ENCODE measurements around the gene S100B. TPM values are rescaled to one million over a fixed set of nuclear protein-coding genes. Genes with fewer than 3 reads are reported as not detected.
"Not testable (repeated sequence)": the region's sequence is repeated elsewhere in the genome, so short reads cannot be mapped to it uniquely, and the experiment has no call there.

Gene S100B
- total RNA-seq, 1 donor from 2014 or later, result 2.8 TPM

GRCh38 chr21:46594276-46594675 is 10.6 kb downstream of the S100B start:
- TF ChIP-seq, protein P1, sequence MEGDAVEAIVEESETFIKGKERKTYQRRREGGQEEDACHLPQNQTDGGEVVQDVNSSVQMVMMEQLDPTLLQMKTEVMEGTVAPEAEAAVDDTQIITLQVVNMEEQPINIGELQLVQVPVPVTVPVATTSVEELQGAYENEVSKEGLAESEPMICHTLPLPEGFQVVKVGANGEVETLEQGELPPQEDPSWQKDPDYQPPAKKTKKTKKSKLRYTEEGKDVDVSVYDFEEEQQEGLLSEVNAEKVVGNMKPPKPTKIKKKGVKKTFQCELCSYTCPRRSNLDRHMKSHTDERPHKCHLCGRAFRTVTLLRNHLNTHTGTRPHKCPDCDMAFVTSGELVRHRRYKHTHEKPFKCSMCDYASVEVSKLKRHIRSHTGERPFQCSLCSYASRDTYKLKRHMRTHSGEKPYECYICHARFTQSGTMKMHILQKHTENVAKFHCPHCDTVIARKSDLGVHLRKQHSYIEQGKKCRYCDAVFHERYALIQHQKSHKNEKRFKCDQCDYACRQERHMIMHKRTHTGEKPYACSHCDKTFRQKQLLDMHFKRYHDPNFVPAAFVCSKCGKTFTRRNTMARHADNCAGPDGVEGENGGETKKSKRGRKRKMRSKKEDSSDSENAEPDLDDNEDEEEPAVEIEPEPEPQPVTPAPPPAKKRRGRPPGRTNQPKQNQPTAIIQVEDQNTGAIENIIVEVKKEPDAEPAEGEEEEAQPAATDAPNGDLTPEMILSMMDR (IDR thresholded peaks at IDR 0.05; ENCODE audit: borderline replicate concordance), result no peak
- Histone ChIP-seq H3K4me1 (peaks cover 10% of the 10 kb centered on the region), H3K9me3 (replicated peaks) (peaks cover 57% of the 10 kb centered on the region), H3K27me3 (ENCODE audit: low read depth) (no peaks in the 10 kb centered on the region), H3K4me3 (no peak overlapping the region), H3K27ac (replicated peaks) (no peak overlapping the region), H3K36me3 (no peaks in the 10 kb centered on the region)
- no peak for DNase-seq
- intact Hi-C loops (cut with micrococcal nuclease), result no loop called here

DNA sequence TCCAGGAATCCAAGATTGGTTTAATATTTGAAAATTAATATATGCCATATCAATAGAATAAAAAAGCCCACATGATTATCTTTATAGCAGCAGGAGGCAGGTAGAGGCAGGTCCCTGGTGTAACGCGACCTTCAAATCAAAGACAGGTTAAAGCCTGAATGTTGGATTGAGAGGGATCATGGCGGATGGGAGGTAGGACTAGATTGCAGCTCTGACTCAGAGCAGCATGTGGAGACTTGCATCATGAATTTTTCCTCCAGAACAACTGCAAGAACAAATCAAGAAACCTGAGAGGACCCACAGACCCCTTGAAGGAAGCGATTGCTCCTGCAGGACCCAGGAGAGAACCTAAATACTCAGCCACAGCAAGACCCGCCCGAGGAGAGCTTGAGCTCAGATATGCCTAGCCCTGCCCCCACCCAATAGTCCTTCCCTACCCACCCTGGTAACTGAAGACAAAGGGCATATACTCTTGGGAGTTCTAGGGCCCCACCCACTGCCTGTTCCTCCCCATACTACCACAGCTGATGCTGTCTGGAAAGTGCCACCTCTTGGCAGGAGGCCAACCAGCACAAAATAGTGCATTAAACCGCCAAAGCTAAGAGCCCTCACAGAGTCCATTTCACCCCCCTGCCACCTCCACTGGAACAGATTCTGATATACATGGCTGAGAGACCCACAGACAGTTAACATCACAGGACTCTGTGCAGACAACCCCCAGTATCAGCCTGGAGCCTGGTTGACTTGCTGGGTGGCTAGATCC is 19.5 kb downstream of the S100B start:
- Histone ChIP-seq H3K4me1 (no peaks in the 10 kb centered on the region), H3K27ac (replicated peaks) (no peak overlapping the region), H3K27me3 (ENCODE audit: low read depth) (no peaks in the 10 kb centered on the region), H3K36me3 (peaks cover 35% of the 10 kb centered on the region), H3K4me3 (no peak overlapping the region), H3K9me3 (replicated peaks) (peaks cover 86% of the 10 kb centered on the region)
- TF ChIP-seq, protein P1 (IDR thresholded peaks at IDR 0.05; ENCODE audit: borderline replicate concordance), result no peak
- DNase-seq, result no peak
- intact Hi-C loops (cut with micrococcal nuclease), result no loop called here

GRCh38 chr21:46581780-46582307 is 23.0 kb downstream of the S100B start:
- TF ChIP-seq, protein P1 (IDR thresholded peaks at IDR 0.05; ENCODE audit: borderline replicate concordance), result no peak
- peaks cover 92% of the 10 kb centered on the region for H3K9me3 ChIP-seq (replicated peaks)
- no peaks in the 10 kb centered on the region for H3K27me3 ChIP-seq (ENCODE audit: low read depth)
- no peak overlapping the region for H3K27ac ChIP-seq (replicated peaks)
- H3K4me1 ChIP-seq, result no peaks in the 10 kb centered on the region
- H3K36me3 ChIP-seq, result peaks cover 53% of the 10 kb centered on the region
- H3K4me3 ChIP-seq, result no peak overlapping the region
- intact Hi-C loops (cut with micrococcal nuclease), result no loop called here
- DNase-seq, result no peak

GRCh38 chr21:46579394-46579793 is 25.5 kb downstream of the S100B start:
- Histone ChIP-seq H3K36me3 (peaks cover 53% of the 10 kb centered on the region), H3K9me3 (replicated peaks) (peaks cover 74% of the 10 kb centered on the region)
- H3K4me1 ChIP-seq; intact Hi-C loops (cut with micrococcal nuclease); H3K4me3 ChIP-seq; DNase-seq; H3K27me3 ChIP-seq (ENCODE audit: low read depth); H3K27ac ChIP-seq (replicated peaks): not testable (repeated sequence)

DNA sequence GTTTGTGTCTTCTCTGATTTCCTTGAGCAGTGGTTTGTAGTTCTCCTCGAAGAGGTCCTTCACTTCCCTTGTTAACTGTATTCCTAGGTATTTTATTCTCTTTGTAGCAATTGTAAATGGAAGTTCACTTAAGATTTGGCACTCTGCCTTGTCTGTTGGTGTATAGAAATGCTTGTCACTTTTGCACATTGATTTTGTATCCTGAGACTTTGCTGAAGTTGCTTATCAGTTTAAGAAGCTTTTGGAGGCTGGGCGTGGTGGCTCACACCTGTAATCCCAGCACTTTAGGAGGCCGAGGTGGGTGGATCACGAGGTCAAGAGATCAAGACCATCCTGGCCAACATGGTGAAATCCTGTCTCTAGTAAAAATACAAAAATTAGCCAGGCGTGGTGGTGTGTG is 27.1 kb downstream of the S100B start:
- H3K27ac ChIP-seq (replicated peaks); DNase-seq; H3K27me3 ChIP-seq (ENCODE audit: low read depth); intact Hi-C loops (cut with micrococcal nuclease); H3K4me3 ChIP-seq; H3K4me1 ChIP-seq: not testable (repeated sequence)
- Histone ChIP-seq H3K36me3 (peaks cover 49% of the 10 kb centered on the region), H3K9me3 (replicated peaks) (peaks cover 68% of the 10 kb centered on the region)

GRCh38 chr21:46572850-46573249 is 32.0 kb downstream of the S100B start:
- Histone ChIP-seq H3K27ac (replicated peaks) (no peak overlapping the region), H3K36me3 (peaks cover 50% of the 10 kb centered on the region), H3K27me3 (ENCODE audit: low read depth) (no peaks in the 10 kb centered on the region), H3K4me3 (no peak overlapping the region), H3K4me1 (peaks cover 19% of the 10 kb centered on the region), H3K9me3 (replicated peaks) (peaks cover 36% of the 10 kb centered on the region)
- TF ChIP-seq, protein P1 (IDR thresholded peaks at IDR 0.05; ENCODE audit: borderline replicate concordance), result no peak
- DNase-seq, result no peak
- intact Hi-C loops (cut with micrococcal nuclease), result no loop called here

Data from left ventricle myocardium inferior (tissue), 1 donor.